GM19238 (cell line): ENCODE results near the gene TNS1.

Source experiments
- DNase-seq: peaks from one replicate; pipeline ENCODE4 v3.0.0; 2011; ENCODE audit warnings: low spot score; ENCODE audit not compliant: insufficient read length

The TNS1 gene

GRCh38 chr2:217785544-217786045 is 217.2 kb downstream of the TNS1 start:
- peak; percentile 69 for DNase-seq

GRCh38 chr2:217784996-217785543 is 217.7 kb downstream of the TNS1 start:
- no peak for DNase-seq

- DNase-seq = no peak
These were observed 219.6 kb downstream of the TNS1 start for GRCh38 chr2:217783243-217783642.

GRCh38 chr2:217777906-217778305 is 224.9 kb downstream of the TNS1 start:
- no peak for DNase-seq

- no peak for DNase-seq
These were observed 226.2 kb downstream of the TNS1 start for GRCh38 chr2:217776631-217777030.

GRCh38 chr2:217775920-217776503 is 226.8 kb downstream of the TNS1 start:
- DNase-seq = no peak

GRCh38 chr2:217774232-217774631 is 228.6 kb downstream of the TNS1 start:
- DNase-seq = no peak

- DNase-seq = no peak
These were observed 229.3 kb downstream of the TNS1 start for GRCh38 chr2:217773539-217773938.

- no peak for DNase-seq
These were observed 236.4 kb downstream of the TNS1 start for GRCh38 chr2:217766356-217766755.

GRCh38 chr2:217761645-217762277 is 241.0 kb downstream of the TNS1 start:
- no peak for DNase-seq

- no peak for DNase-seq
These were observed 242.8 kb downstream of the TNS1 start for GRCh38 chr2:217759991-217760390.

- DNase-seq = no peak
These were observed 245.7 kb downstream of the TNS1 start for GRCh38 chr2:217757108-217757463.

GRCh38 chr2:217756375-217757107 is 246.3 kb downstream of the TNS1 start:
- DNase-seq = peak; percentile 64

- DNase-seq = no peak
These were observed 247.6 kb downstream of the TNS1 start for GRCh38 chr2:217755027-217755745.

- DNase-seq = no peak
These were observed 249.2 kb downstream of the TNS1 start for GRCh38 chr2:217753460-217754200.

- no peak for DNase-seq
These were observed 249.9 kb downstream of the TNS1 start for GRCh38 chr2:217752714-217753459.

- no peak for DNase-seq
These were observed 250.8 kb downstream of the TNS1 start for GRCh38 chr2:217751952-217752351.

- no peak for DNase-seq
These were observed 251.6 kb downstream of the TNS1 start for GRCh38 chr2:217751192-217751591.
